Measurements from ENCODE around the gene LSMEM2. TPM values are rescaled to one million over a fixed set of nuclear protein-coding genes. Genes with fewer than 3 reads are reported as not detected.

LSMEM2 gene
- polyA plus RNA-seq, 4 donors: 0.25 to 0.82 (median 0.53) TPM

DNA sequence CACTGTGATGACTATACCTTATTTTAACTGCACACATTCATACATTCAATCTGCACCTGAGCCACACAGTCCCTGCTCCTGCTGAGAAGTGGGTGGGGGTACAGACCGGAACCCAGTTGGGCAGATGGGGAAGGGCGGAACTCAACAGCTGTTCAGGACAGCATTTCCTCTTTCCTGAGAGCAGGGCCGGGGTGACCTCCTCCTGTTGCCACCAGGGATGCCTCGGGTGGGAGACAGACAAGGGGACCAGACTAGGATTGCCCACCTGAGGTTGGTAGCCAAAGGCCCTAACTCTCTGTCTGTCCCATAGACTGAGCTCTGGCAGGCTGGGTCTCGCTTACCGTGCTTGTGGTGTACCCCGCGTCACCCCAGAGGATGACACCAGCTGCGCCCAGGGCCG is 39.7 kb downstream of the LSMEM2 start:
- DNase-seq (ENCODE audit: low read depth in 4 of 4, low spot score in 2 of 4): no peak

DNA sequence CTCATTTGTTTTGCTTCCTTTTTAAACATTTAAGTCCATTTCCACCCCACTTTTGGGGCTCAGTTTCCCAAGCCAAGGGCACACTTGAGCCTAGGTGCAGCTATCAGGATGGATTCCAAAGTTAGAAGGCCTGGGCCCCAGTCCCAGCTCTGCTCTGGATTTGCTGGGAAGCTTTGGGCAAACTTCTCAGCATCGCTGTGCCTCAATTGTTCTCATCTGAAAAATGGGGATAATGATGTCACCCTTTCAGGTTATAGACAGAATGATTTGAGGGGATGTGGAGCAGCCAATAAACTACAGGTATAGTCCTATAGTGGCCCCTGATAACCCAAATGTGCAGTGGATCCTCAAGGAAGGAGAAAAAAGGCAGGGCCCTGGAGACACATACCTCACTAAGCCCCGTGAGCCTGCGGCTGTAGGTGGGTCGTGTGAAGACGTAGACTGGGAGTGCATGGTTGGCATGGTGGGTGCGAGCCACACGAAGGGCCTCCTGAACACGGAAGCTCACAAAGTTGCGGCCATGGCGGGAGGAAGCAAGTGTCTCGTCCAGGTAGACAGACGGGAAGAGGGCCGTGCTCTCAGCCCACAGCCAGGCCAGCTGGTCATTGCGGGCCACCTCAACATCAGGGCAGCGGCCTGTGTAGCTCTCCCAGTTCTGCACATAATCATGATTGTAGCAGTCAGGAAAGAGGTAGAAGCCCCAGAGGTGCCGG is 40.5 kb downstream of the LSMEM2 start:
- DNase-seq (ENCODE audit: low read depth in 4 of 4, low spot score in 2 of 4): no peak

DNA sequence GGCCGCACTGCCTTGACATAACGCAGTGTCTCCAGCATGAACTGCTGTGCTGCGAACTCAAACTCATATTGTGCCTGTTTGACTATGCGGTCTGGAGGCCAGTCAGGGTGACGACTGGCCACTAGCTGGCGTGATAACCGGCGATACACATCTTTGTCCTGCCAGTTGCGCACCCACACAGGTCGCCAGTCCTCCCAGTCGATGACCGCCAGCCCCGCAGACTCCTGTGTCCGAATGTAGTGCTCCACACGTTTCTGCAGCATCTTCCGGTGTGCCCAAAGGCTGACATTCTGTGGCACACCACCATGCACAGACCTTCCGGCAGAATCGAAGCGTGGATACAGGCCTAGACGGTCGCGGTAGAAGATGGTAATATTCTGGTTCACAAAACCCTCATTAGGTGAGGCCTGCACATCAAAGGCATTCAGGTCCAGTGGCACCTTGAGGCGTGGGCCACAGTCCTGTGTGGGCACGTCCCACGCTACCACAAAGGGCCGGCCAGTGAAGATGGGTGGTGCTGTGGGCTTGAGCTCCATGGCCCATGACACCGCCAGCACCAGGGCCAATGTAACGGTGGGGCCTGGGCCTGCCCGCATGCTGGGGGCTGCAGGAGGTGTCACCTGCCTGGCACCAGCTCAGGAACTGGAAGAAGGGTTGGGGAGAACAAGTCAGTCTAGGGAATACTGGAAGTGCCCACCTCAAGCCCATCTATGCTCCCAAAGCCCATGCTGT is 41.2 kb downstream of the LSMEM2 start:
- DNase-seq (ENCODE audit: low read depth in 4 of 4, low spot score in 2 of 4): no peak

DNA sequence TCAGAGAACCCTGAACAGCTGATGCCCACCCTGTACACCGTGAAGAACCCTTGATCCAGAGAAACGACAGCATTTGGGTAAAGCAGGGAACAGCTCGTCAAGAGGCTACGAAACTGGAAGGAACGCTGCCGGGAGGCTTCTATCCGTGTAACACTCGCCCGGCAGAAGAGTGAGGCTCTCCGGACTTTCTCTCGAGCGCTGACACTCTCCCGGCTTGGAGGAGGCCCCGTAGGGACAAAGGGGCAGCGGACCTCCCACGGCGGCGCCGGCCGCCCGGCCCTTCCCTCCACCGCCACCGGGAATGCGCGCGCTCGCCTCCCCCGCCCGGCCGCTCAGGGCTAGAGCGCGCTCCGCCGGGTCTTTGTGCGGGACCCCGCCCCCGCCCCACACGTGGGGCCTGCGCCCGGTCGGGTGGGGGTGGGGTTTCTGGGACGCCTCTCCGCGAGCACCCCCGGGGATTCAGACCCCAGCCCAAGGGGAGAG is 42.0 kb downstream of the LSMEM2 start:
- DNase-seq (ENCODE audit: low read depth in 4 of 4, low spot score in 2 of 4): no peak

DNA sequence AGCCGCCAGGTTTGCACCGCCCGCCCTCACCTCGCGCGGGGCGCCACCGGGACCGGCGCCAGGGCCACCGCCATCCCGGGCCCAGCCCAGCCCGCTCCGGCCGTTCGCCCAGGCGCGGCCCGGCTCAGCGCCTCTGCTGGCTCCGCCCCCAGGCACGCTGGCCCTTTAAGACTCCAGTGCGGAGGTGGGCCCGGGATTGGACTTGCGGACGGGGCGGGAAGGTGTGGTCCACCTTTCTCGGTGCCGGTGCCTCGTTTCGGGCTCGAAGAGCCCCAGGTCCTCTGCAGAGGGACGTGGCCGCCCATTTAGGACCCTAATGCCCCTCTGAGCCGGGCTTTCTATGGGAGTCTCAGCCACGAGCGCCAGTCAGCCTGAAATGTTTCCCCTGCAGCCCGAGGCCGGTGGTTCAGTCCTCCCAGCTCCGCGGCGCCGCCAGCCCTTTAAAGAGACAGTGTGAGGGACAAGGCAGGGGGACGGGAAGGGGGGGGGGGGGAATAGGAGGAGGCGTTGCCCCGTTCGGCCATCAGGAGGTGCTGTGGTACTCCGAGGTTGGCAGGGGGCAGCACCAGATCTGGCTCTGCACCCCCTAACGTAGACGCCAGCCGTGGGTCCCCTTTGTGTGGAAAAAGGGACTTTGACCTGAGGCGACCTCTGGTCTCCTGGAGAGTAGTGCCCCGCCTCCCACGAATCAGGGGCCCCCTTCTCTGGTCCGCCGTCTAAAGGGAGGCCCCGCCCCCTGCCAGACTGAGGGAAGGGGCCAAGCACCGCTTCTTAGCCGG is 42.6 kb downstream of the LSMEM2 start:
- DNase-seq (ENCODE audit: low read depth in 4 of 4, low spot score in 2 of 4): peak; percentile 81 to 90 (median 86)

DNA sequence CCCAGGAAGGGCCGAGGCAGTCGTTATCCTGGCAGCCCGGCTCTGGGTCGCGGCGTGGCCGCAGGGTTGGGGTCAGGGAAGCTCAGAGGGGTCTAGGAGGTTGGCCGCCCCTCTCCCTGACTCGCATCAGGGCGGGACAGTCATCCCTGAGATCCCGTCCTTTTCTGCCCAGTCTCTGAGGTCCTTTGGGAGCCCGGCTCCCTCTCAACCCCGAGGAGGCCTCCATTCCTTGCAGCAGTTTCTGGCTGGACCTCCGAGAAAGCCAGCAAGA is 43.2 kb downstream of the LSMEM2 start:
- DNase-seq (ENCODE audit: low read depth in 4 of 4, low spot score in 2 of 4): no peak

DNA sequence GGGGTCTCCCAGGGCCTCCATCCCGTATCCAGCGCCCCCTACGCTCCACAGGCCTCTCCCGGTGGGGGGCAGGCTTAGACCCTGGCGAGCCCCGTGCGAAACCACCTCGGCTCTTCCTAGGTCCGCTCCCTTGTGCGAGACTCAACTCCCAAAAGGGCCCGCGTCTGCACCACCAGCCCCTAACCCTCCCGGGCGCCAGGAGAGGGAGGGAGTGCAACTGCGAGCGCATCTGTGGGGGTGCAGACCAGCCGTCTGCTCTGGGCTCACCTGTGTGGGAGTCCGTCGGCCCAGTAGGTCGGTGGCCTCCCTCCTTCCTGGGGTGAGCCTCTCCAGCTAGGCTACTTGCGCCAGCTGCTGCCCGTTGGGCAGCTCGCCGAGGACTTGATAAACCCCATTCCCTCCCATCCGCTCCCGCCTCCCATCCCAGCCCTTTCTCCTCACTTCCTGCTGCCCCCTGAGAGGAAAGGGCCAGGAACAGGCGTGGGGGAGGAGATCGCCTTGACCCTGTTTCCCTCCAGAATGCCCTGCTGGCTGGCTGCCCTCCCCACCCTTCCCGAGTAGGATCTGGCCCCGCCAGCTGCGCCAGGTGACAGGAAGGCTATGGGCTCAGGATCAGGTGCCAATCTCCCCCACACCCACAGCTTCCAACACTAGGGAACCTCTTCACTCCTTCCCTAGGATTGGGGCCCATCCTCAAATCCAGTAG is 43.7 kb downstream of the LSMEM2 start, which contains the start of gene HYAL2:
HYAL2 (minus strand) TSS at position 360 of the 706 bp plus-strand sequence. CDS start 2,256 bp downstream, outside the sequence.
- no peak for DNase-seq (ENCODE audit: low read depth in 4 of 4, low spot score in 2 of 4)

DNA sequence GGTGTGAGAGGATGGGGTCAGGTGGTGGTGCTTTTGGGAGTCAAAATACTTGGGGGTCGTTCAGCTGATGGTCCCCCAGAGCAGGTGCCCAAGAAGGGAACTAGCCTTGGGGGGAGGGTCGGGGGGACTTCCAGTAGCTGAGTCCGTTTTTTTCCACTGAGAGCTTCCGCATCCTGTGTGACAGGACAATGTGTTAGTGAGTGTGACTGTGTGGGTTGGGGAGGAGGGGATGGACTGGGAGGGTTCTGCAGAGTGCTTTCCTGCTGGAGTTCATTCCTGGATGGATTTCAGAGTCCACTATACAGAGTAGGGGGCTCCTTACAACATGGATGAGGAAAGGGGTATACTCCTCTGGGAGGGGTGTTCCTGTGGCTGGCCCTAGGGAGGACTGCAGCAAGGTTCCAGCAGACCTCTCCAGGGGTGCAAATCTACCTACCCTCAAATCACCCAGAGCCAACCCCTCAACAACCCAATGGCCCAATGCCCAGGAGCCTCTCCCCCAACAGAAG is 44.3 kb downstream of the LSMEM2 start:
- no peak for DNase-seq (ENCODE audit: low read depth in 4 of 4, low spot score in 2 of 4)

DNA sequence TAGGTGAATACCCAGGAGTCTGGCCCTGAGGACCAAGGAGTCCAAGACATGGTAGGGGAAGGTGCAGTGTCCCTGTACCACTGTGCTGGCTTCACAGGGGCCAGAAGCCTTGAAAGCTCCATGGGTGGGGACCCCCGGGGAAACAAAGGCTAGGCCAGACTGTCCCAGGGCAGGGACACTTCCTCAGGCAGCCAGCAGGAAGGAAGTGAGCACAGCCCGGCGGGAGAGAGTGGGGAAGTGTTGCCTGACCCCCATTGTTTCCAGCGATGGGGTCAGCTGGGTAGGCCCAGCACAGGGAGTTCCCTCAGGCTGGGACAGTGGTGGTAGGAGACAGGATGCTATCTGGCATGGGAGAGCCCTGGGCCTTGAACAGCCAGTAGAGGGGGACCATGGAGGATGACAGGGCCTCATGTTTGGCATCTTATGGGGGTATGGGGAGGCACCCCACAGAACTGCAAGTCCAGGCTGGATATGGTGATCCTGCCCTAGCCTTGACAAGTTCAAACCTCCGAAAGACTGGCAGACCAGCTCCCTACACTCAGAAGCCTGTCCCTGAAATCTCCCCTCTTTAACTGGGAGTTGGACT is 44.8 kb downstream of the LSMEM2 start:
- DNase-seq (ENCODE audit: low read depth in 4 of 4, low spot score in 2 of 4): no peak

DNA sequence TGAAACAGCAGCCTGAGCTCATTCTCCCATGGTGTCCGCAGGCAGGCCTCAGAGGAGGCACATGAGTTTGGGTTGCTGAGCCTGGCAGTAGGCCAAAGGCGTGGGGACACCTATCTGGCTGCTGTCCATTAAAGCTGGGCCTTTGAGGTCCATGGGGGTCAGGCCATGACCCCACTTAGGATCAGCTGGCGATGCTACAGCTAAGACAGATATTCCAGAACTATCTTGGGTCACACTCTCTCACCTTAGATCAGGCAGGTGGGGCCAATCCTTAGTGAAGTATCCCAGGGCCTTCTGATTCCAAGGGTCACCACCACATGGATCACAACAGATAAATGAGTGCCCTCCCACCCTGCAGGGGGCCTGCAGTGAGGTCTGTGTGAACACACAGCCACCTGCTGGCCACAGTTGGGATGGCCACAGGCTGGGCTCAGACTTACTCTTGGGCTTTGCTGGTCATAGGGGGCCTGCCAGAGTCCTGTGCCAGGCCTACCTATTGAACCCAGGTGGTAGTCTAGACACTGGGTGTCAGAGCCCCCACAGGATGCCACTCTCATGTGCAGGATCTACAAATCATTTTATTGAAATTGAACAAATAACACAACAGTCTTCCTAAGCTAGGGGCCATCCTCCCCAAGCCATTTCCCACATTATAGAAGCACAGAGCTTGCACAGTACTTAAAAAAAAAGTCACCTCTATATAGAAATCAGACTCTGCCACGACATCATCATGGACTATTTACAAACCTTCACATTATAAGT is 45.6 kb downstream of the LSMEM2 start:
- no peak for DNase-seq (ENCODE audit: low read depth in 4 of 4, low spot score in 2 of 4)

DNA sequence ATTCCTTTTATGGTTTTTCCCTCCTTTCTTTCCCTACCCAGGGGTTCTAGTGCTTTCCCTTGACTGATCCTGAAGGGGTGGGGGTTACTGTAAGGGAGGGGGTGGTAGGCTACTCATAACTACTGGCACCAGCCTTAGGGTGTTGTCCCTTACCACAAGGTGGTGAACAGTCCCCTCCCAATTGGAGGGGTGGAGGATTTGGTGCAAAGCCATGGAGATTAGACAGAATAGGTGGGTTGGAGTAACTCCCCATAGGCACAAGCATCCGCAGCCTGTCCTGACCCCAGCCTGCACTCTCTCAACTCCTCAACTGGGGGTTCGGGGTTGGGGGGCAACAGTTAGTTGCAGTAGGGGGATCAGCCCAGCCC is 46.2 kb downstream of the LSMEM2 start:
- DNase-seq (ENCODE audit: low read depth in 4 of 4, low spot score in 2 of 4): no peak

DNA sequence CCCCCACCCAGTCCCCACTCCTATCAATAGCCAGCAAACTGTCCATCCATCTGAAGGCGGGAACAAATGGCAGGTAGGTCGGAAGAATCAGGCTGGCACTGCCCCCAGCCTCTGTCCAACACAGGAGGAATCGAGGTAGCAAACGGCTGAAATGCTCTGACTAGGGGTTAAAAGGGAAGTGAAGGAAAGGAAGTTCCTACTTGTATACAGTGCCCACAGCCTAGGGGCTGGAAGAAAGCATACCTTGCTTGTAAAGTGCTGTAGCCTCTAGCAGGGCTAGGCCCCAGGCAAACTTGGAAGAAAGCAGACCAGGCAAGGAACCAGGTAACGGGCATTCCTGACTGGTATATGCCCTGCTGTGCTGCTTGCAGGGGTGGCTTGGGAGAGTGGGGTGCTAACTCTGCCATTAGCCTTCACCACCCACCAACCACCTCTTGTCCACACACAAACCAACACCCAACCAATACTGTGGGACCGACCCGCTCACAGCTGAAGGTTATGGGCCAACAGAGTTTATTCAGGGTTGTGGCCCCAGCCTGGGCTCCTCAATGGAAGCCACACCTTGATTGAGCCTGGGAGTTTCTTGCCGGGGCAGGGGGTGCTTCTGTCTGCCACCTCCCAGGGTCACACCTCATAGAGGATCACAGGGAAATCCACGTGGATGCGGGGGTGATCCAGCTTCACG is 46.8 kb downstream of the LSMEM2 start:
- no peak for DNase-seq (ENCODE audit: low read depth in 4 of 4, low spot score in 2 of 4)

DNA sequence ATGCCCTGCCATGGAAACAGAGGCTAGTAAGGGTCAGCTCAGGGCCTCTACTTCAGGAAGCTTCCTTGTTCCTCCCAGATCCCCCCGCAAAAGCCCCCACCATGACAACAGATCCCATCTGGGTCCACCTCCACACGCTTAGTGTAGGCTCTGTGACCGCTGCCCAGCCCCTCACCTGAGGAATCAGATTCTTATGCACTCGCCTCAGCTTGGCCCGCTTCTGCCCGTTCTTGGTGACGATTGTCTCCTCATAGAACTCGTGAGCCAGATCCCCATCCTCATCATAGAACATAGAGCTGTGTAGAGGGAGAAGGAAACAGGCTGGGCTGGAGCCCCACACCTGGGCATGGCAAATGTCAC is 47.3 kb downstream of the LSMEM2 start:
- no peak for DNase-seq (ENCODE audit: low read depth in 4 of 4, low spot score in 2 of 4)

DNA sequence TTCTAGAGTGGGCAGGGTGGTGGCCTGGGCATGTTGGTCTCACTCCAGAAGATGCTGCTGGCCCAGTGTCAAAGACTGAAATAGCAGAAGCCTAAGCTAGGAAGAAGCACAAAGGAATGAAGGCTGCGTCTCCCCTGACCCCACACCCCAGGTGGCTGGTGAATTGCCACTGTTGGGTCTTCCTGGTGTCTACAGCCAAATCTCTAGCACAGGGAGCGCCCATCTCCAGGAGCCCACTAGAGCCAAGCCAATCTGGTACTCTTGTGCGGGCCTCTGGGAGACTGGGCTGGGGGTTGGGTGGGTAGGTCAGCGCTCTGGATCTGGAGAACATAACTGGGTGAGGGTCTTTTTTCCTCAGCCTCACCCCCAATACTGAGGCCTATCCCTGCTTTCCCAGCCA is 48.2 kb downstream of the LSMEM2 start:
- no peak for DNase-seq (ENCODE audit: low read depth in 4 of 4, low spot score in 2 of 4)

DNA sequence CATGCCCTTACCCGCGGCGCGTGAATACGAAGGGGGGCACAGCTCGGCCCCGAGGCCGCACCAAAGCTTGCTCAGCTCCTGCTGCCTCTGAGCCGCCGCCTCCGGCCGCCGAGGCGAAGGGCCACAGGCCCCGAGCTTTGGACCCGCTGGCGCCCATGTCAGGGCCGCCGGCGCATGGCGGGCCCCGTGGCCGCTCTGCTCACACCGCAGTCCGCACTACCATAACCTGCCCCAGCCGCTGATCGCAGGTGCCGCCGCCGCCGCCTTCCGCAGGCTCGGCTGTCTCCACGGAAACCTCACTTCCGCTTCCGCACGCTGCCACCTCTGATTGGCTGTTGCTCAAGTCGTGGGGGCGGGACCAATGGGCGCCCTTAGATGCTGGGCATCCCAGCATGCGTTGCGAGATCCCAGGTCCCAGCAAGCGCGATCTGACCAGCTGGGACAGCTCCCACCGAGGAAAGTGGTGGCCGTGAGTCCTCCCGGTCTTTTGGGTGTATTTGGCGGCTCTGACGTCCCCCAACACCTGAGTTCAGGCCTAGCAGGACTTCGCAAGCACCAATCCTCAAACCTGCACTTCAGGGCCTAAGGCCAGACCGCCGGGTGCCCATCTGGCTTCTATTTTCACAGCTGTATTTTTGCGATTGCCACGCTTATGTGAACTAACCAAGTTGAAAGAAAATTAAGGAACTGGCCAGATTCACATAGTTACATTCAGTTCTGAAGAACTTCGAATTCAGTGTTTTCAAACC is 49.2 kb downstream of the LSMEM2 start, which contains the start of gene TUSC2:
TUSC2 (minus strand) TSS at position 281 of the 749 bp plus-strand sequence; CDS start at position 157, 124 bp downstream.
- DNase-seq (ENCODE audit: low read depth in 4 of 4, low spot score in 2 of 4): peak in 3 of 4 donors; percentile 88 to 97 (median 93)

DNA sequence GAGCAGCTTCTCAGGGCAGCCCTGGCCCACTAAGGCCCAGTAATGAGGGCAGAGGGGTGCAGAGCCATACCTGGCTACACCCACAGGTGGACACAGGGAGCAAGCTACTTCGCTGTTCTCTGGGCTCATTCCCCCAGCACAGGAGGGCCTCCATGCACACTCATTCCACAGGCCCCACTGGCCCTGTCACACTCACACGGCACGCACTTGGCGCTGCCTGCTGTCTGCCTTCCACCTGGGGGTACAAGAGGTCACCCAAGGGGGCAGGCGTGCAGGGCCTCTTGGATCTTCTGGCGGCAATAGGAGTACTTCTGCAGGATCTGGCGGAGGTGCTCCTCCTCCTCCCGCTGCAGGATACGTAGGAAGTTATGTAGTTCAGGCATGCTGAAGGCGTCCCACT is 51.4 kb downstream of the LSMEM2 start:
- no peak for DNase-seq (ENCODE audit: low read depth in 4 of 4, low spot score in 2 of 4)

DNA sequence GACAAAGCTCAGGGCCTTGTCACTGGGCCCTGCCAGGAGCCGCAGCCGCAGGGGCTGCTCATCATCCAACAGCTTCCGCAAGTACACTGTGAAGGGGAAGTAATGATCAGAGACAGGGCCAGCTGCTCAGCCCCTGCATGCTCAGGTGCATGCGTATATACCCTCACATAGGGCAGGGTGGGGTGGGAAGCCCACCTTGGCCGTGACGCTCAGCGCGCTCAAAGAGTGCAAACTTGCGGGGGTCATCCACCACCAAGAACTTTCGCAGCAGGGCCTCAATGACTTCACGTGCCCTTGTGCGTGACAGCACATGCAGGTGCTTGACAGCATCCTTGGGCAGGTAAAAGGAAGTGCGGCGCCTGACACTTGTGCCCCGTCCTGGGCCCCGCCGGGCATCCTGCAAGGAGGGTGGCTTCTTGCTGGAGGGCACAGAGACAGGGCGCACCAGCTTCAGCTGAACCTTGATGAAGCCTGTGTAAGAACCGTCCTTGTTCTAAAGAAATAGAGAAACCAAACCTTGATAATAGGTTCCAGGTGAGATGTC is 52.5 kb downstream of the LSMEM2 start:
- DNase-seq (ENCODE audit: low read depth in 4 of 4, low spot score in 2 of 4): no peak

DNA sequence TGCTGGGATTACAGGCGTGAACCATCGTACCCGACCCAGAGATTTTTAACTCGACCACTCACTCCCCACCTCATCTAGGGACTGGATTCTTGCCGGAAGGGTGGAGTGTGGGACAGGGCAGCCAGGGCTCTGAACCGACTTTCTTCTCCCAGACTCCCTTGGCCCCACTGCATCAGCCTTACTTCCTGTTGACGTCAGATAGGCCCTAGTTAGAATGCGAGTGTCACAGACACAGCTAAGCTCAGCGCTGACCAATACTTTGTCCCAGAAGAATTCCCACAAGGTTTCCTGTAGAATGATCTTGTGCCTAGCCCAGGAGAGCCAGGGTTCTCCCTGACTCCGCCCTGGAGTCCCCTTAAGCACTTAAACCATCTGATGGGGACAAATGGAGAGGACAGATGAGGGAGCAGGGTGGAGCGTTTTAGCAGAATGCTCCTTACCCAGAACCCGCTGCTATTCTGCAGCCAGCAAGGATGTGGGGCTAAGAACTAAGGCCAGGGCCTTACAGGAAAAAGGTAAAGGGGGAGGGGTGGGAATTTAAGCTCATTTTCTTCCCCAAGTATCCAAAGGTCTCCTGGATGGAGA is 54.9 kb downstream of the LSMEM2 start:
- DNase-seq (ENCODE audit: low read depth in 4 of 4, low spot score in 2 of 4): no peak

Data from left renal cortex interstitium (tissue), 4 donors.